ENCODE measurements around the gene PLEKHG4B.
"Not testable (repeated sequence)": the region's sequence is repeated elsewhere in the genome, so short reads cannot be mapped to it uniquely, and the experiment has no call there.

Gene PLEKHG4B

DNA sequence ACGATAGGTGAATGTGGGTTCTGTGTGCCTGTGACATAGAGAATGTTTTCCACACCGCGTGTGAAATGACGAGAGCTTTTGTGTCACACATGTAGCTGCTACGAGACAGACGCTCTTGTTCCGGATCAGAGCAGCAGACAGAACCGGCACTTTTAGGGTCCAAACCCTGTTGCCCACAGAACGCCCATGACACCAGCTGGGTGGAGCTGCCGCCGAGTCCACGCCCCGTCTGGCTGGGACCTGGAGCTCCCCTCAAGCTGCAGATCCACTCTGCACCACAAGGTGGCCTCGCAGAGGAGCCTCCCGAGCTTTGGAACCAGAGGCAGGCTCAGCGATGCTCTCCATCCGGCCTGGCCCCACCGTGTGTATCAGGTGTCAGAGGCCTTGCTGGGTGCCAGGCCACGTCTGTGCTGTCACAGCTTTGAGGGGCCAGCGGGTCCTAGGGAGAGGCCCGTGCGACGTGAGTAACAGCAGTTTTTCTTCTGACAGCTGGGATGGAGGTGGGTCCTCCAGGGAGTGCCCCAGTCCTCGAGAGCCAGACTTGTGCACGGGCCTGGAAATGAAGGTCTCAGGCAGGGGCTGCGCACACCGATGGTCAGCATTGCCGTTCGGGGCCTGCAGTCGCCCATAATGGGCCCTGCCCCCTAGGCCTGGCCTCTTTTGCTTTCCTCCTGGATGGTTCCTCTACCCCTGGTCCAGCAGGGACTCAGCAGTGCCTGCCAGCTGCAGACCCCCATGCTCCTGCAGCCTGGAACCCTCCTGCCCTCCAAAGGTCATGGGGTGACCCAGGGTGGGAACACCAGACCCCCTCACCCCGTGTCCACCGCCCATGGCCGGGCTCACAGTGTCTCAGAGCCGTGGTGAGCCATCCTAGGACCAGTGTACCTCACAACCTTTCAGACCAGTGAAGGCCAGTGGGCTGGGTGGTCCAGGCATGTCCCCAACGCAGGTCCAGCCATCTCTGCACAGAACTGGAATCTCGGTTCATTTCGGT, 96.8 kb downstream of the PLEKHG4B start:
- DNase-seq (ENCODE audit: low read depth in 2 of 2): peak; percentile 71 to 75

DNA sequence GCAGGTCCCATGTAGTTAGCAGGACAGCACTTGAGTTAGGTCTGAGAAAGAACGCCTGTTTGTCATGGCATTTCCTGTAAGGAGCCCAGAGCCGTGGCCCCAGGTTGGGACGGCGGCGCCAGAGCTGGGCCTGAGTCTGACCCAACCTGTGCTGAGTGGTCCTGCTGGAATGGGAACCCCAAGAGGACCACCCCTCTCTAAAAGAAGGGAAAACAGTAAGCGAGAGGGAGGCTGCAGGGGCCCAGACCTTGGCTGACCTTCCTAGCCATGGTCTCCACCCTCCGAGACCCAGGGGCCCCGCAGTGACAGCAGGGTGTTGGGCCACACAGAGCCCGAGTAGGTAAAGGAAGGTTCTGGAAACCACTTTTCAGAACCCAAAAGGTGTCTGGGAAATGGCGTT, 97.5 kb downstream of the PLEKHG4B start:
- no peak for DNase-seq (ENCODE audit: low read depth in 2 of 2)

- DNase-seq (ENCODE audit: low read depth in 2 of 2): no peak
Measured at GRCh38 chr5:189976-190365, 98.0 kb downstream of the PLEKHG4B start.

DNA sequence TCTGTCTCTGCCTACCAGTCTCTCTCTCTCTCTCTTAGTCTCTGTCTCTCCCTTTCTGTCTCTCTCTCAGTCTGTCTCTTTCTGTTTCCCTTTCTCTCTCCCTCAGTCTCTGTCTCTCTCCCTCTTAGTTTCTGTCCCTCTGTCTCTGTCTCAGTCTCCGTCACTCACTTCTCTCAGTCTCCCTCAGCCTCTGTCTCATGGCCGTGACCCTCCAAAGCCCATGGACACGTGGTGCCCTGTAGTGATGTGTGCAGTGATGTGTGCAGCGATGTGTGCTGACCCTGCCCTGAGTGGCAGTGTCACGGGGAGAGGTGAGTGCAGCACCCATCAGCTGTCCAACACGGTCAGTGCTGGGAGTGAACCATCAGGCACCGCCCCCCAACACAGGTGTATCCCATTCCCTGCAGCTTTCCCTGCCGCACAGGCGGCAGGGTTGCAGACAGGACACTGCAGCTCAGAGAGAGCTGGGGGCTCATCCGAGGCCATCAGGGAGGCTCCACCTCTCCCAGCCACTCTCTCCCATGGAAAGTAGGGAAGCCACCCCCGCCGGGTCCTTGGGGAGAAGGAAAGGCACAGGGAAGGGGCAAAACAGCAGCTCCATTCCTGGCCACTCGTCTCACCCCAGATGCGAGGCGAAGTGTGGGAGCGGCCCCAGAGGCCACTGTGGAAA, 98.5 kb downstream of the PLEKHG4B start:
- no peak for DNase-seq (ENCODE audit: low read depth in 2 of 2)

DNA sequence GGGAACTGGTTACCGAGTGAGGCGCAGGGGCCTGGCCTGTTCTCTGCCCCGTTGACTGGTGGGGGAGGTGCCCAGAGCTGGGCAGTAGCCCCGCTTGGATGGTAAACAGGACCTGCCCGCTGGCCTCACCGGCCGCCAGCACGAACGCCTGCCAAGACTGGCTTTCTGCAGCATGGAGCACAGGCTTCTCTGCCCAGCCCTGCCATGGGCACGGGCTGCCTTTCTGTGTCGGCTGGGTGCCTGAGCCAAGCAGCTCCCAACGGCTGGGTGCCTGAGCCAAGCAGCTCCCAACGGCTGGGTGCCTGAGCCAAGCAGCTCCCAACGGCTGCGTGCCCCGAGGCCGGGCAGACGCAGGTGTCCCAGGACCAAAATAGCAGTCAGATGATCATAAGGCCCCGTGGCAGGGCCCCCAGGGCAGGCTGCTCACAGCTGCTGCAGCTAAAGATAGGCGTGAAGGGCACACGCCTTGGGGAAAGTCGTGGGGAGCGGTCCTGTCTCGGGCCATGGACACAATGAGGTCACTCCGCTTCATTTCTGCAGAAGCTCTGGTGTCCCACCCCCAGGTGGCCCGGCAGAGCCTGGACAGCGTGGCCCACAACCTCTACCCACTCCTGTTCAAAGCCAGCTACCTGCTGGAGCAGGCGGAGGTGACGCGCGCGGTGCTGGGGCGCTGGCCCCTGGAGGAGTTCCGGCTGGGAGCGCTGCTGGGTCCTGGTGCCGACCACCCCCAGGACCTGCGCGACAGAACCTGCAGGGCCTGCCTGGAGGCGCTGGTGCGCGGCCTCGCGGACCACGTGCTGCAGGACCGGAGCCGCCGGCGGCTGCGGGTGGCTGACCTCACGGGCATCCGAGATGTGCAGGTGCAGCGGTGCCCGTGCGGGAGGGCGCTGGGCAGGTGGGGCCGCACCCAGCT, 99.3 kb downstream of the PLEKHG4B start, which contains the start of gene LRRC14B:
LRRC14B (plus strand) TSS at position 460 of the 913 bp plus-strand sequence; CDS start at position 504, 44 bp downstream.
- no peak for DNase-seq (ENCODE audit: low read depth in 2 of 2)

DNA sequence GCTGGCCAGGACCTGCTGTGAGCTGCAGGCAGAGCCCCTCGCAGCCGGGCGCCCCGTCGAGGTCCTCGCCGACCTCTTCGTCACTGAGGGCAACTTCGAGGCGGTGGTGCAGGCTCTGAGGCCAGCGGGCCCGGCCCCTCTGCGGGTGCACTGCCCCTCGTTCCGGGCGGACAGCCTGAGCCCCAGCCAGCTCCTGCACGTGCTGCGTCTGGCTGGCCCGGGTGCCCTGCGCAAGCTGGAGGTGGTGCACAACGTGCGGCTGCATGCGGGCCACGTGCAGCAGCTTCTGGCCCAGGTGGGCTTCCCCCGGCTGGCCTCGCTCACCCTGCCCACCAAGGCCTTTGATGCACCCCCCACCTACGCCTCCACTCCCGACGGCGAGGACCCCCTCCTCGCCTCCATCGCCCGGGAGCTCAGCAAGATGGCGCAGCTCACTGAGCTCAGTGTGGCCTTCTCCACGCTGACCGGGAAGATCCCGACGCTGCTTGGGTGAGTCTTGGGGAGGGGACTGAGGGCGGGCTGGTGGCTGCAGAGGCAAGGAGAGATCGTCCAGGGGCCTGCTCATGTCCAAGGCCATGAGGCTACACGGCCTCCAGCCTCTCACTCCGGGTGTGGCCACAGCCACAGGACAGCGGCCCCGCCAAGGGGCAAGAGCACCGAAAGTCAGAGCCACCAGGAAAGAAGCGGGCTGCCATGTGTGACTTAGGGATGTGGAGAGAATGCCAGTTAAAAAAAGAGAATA, 100.2 kb downstream of the PLEKHG4B start:
- DNase-seq (ENCODE audit: low read depth in 2 of 2): no peak

- no peak for DNase-seq (ENCODE audit: low read depth in 2 of 2)
Measured at GRCh38 chr5:192691-192969, 100.7 kb downstream of the PLEKHG4B start.

- no peak for DNase-seq (ENCODE audit: low read depth in 2 of 2)
Measured at GRCh38 chr5:192970-193831, 101.2 kb downstream of the PLEKHG4B start.

GRCh38 chr5:194102-194501, 102.1 kb downstream of the PLEKHG4B start:
- no peak for DNase-seq (ENCODE audit: low read depth in 2 of 2)

DNA sequence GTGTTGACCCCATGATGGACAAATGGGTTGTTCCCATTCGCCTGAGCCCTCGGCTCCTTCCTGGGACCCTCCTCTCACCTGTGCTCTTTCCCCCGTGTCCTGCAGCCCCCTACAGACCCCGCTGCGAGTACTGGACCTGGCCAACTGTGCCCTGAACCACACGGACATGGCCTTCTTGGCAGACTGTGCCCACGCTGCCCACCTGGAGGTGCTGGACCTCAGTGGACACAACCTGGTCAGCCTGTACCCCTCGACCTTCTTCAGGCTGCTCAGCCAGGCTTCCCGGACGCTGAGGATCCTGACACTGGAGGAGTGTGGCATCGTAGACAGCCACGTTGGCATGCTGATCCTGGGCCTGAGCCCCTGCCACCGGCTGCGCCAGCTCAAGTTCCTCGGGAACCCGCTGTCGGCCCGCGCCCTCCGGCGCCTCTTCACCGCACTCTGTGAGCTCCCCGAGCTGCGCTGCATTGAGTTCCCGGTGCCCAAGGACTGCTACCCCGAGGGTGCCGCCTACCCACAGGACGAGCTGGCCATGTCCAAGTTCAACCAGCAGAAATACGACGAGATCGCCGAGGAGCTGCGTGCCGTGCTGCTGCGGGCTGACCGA, 102.7 kb downstream of the PLEKHG4B start:
- no peak for DNase-seq (ENCODE audit: low read depth in 2 of 2)

DNA sequence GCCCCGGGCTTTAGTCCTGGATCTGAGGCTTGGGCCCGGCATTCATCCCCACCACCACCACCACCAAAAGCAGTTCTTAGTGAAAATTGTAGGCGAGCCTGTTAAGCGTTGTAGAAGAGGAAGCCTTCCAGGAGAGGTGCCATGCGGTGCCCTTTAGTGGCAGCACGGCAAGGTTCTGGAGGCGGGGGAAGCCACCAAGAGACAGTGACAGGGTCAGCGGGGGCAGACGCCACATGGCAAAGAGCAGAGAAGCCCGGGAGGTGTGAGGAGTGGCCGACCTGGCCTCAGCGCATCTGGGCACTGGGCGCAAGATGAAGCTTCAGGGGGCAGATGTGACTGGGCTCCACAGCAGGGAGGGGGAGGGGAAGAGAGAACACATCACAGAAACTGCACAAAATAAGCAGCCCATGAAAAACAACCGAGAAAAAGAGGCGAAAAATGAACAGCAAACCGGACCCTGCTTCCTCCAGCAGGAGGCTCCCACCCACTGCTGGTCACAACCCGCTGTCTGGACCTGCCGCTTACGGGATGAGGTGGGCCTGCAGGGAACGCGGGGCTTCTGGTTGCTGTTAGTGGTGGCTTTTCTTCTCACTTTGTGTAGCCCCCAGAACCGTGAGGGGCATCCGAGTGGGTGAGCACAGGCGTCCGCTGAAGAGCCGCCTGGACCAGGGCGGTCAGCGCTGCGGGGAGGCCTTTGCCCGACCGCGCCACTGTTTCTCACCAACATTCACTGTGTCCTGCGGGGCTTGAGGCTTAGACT, 103.6 kb downstream of the PLEKHG4B start:
- no peak for DNase-seq (ENCODE audit: low read depth in 2 of 2)

GRCh38 chr5:196350-196749, 104.4 kb downstream of the PLEKHG4B start:
- DNase-seq (ENCODE audit: low read depth in 2 of 2): no peak

DNA sequence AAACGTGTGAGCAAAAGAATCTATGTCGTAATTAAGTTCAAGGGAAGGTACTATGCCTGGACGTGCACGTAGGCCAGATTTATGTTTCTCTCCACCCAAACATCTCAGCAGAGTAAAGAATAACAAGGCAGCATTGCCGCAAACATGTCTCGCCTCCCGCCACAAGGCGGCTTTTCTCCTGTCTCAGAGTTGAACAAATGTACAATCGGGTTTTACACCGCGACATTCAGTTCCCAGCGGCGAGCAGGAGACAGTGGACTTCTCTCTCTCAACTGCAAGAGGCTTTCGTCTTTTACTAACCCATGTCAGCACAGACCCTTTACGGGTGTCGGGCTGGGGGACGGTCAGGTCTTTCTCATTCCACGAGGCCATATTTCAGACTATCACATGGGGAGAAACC, 105.1 kb downstream of the PLEKHG4B start:
- DNase-seq (ENCODE audit: low read depth in 2 of 2): not testable (repeated sequence)

DNA sequence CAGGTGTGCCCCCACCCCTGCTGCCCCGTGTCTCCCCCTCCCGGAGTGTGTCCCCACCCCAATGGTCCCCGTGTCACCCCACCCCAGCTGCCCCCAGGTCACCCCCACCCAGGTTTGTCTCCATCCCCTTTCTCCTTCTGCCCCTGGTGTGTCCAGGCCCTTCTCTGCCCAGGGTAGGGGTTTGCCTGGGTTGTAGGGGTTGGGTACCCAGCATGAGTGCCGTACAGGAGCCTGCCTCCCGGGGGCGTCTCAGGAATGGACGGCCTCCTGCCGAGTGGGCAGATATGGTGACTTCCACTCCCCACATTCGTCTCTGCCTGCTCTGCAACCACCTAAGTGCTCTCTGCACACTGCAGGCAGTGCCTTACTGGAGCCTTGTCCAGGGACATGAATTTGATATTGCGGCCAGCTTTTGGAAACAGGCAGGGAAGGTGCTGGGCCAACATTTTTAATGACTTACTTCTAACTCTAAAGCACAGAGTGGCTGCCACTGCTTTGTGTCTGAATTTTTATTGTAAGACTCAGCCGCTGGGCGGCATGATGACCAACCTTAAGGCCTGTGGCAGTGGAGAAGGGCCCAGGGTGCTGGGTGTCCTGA, 106.0 kb downstream of the PLEKHG4B start:
- no peak for DNase-seq (ENCODE audit: low read depth in 2 of 2)

DNA sequence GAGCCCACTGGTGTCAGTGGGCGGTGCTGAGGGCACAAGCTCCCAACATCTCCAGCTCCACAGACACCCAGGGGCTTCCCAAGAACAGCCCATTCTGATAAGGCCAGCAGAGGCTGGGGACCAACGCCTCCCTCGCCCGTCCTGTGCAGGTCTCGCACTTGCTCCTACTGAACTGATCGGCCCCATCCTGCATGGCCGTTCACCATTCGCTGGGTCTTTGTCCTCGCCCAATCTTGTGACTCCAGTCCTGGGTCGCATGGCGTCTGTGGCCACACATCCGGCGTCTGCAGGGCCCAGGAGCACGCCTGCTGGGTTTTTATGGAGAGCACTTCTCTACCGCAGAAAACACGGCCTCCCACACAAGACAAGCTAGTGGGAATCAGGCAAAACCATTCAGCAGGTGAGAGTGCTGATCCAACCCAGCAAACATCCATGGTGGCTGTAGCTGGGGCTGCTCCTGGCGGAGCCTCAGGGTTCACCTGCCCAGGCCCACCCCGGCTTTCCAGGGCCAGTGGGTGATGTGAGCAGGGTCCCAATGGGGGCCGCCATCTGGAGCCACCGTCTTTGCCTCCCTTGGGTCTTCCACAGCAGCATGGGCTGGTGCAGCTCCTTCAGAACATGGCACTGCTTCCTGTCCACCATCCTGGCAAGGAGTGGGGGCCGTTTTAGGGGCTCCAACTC, 106.7 kb downstream of the PLEKHG4B start:
- DNase-seq (ENCODE audit: low read depth in 2 of 2): no peak

DNA sequence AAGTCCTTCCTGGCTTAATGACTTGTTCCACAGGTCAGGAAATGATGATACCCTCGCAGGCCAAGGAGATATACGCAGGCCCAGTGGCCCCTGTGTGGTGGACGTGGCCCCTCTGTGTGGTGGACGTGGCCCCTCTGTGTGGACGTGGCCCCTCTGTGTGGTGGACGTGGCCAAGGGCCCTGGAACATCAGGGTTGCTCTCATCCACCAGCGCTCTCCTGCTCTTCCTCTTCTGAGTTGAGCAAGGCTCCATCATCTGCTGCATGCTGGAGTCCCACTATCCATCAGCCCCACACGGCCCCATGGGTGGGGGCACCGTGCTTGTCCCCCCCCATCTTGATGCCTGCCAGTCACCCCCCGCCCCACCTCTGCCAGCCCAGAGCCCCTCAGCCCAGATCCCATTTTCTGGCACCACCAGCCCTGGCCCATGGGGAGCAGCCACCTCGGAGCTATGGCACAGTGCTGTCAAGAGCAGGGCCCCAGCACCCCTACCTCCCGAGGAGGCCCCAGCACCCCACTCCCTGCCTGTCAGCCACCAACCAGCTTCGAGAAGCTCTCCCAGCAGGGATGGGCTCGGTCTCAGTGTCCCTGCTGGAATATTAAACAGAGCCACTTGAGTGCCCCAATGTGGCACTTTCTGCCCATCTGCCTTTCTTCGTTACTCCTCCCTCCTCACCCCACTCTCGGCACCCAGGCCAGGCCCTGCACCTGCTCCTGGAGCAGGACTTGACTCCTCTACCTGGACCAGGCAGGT, 107.4 kb downstream of the PLEKHG4B start:
- DNase-seq (ENCODE audit: low read depth in 2 of 2): no peak

DNA sequence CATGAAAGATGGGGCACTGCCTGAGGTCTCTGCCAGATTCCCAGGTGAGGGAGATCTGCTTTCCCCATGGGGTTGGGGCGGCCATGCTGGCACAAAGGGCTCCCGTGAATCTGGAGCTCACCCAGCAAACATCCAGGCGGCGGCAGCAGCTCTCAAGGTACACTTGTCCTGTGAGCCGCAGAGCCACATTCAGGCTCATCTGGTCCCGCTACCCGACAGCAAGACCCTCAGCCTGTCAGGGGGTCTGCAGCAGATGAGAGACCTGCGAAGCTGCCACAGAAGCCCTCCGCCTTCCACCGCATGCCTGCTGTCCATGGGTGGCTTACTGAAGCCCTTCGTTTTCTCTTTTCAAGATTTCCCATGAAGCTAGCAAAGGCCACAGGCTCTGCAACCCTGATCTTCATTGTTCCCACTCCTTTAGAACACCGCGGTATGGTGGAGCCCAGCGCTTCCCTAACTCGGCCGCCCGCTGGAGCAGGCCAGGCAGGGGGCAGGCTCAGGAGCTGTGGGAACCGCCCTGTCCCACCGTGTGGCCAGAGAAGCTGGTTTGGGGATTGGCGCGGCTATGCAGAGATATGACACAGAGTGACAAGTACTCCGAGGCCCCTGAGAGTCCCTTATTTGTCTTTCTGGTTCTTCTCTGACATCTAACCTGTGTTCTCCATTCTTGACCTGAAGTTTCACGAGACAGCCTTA, 108.1 kb downstream of the PLEKHG4B start:
- DNase-seq (ENCODE audit: low read depth in 2 of 2): no peak
